Fibroblast of skin of abdomen (primary cell): ENCODE results near the gene RBCK1.
"Not testable (repeated sequence)": the region's sequence is repeated elsewhere in the genome, so short reads cannot be mapped to it uniquely, and the experiment has no call there.

Experiments
- DNase-seq: peaks from one replicate; pipeline ENCODE4 v3.0.0-alpha.2; 2013

The RBCK1 gene

GRCh38 chr20:437787-438486, 29.8 kb downstream of the RBCK1 start:
- no peak for DNase-seq

- DNase-seq, result no peak
Observed at GRCh38 chr20:438571-439469, 30.7 kb downstream of the RBCK1 start.

- DNase-seq, result no peak
Observed at GRCh38 chr20:440148-440547, 32.0 kb downstream of the RBCK1 start.

- no peak for DNase-seq
Observed at GRCh38 chr20:440636-441035, 32.5 kb downstream of the RBCK1 start.

GRCh38 chr20:443223-443775, 35.2 kb downstream of the RBCK1 start:
- DNase-seq, result no peak

- DNase-seq, result no peak
Observed at GRCh38 chr20:444117-444516, 36.0 kb downstream of the RBCK1 start.

- DNase-seq, result no peak
Observed at GRCh38 chr20:444862-445426, 36.8 kb downstream of the RBCK1 start.

- DNase-seq, result no peak
Observed at GRCh38 chr20:445514-446336, 37.6 kb downstream of the RBCK1 start.

- not testable (repeated sequence) for DNase-seq
Observed at GRCh38 chr20:452021-452420, 43.9 kb downstream of the RBCK1 start.

- no peak for DNase-seq
Observed at GRCh38 chr20:454951-455350, 46.9 kb downstream of the RBCK1 start.

GRCh38 chr20:458776-459175, 50.7 kb downstream of the RBCK1 start:
- DNase-seq, result no peak

- no peak for DNase-seq
Observed at GRCh38 chr20:460180-460579, 52.1 kb downstream of the RBCK1 start.

GRCh38 chr20:460707-461106, 52.6 kb downstream of the RBCK1 start:
- DNase-seq, result no peak

GRCh38 chr20:461254-462198, 53.4 kb downstream of the RBCK1 start:
- peak; percentile 52 for DNase-seq

- peak; percentile 87 for DNase-seq
Observed at GRCh38 chr20:462199-462991, 54.3 kb downstream of the RBCK1 start, which contains the start of gene TBC1D20. Gene TBC1D20 (minus strand): TSS chr20:462533. CDS start chr20:462405, 128 bp downstream.

GRCh38 chr20:467755-468154, 59.7 kb downstream of the RBCK1 start:
- no peak for DNase-seq

GRCh38 chr20:469746-470490, 61.8 kb downstream of the RBCK1 start:
- DNase-seq, result no peak

- no peak for DNase-seq
Observed at GRCh38 chr20:472137-472846, 64.2 kb downstream of the RBCK1 start.

- no peak for DNase-seq
Observed at GRCh38 chr20:472889-473292, 64.8 kb downstream of the RBCK1 start.
